Measurements from ENCODE around the gene RFC2.
A peak's percentile ranks its signal among the peaks of the same experiment; 100 is the strongest.
"Not testable (repeated sequence)": the region's sequence is repeated elsewhere in the genome, so short reads cannot be mapped to it uniquely, and the experiment has no call there.

Gene RFC2

GRCh38 chr7:74217455-74218342 lies 36.5 kb downstream of the RFC2 start:
- DNase-seq (ENCODE audit: low spot score) = peak; percentile 75

- DNase-seq (ENCODE audit: low spot score) = no peak
Measured at GRCh38 chr7:74216361-74216761, 37.8 kb downstream of the RFC2 start.

- DNase-seq (ENCODE audit: low spot score) = no peak
Measured at GRCh38 chr7:74215921-74216320, 38.3 kb downstream of the RFC2 start.

GRCh38 chr7:74214816-74215630 lies 39.2 kb downstream of the RFC2 start:
- DNase-seq (ENCODE audit: low spot score) = no peak

GRCh38 chr7:74212661-74213060 lies 41.5 kb downstream of the RFC2 start:
- no peak for DNase-seq (ENCODE audit: low spot score)

- DNase-seq (ENCODE audit: low spot score) = not testable (repeated sequence)
Measured at GRCh38 chr7:74208241-74208640, 46.0 kb downstream of the RFC2 start.

- no peak for DNase-seq (ENCODE audit: low spot score)
Measured at GRCh38 chr7:74207586-74207985, 46.6 kb downstream of the RFC2 start.

- DNase-seq (ENCODE audit: low spot score) = peak; percentile 75
Measured at GRCh38 chr7:74206589-74207120, 47.5 kb downstream of the RFC2 start.

GRCh38 chr7:74206052-74206451 lies 48.1 kb downstream of the RFC2 start:
- DNase-seq (ENCODE audit: low spot score) = not testable (repeated sequence)

- DNase-seq (ENCODE audit: low spot score) = no peak
Measured at GRCh38 chr7:74203956-74204618, 50.1 kb downstream of the RFC2 start.

- DNase-seq (ENCODE audit: low spot score) = peak; percentile 63
Measured at GRCh38 chr7:74202841-74203556, 51.2 kb downstream of the RFC2 start.

- DNase-seq (ENCODE audit: low spot score) = no peak
Measured at GRCh38 chr7:74199551-74200355, 54.4 kb downstream of the RFC2 start.

GRCh38 chr7:74197449-74198124 lies 56.6 kb downstream of the RFC2 start:
- DNase-seq (ENCODE audit: low spot score) = no peak

GRCh38 chr7:74195968-74196654 lies 58.1 kb downstream of the RFC2 start:
- not testable (repeated sequence) for DNase-seq (ENCODE audit: low spot score)

GRCh38 chr7:74195139-74195860 lies 58.9 kb downstream of the RFC2 start:
- not testable (repeated sequence) for DNase-seq (ENCODE audit: low spot score)

- no peak for DNase-seq (ENCODE audit: low spot score)
Measured at GRCh38 chr7:74194686-74195085, 59.5 kb downstream of the RFC2 start.

GRCh38 chr7:74193913-74194312 lies 60.3 kb downstream of the RFC2 start:
- no peak for DNase-seq (ENCODE audit: low spot score)

- no peak for DNase-seq (ENCODE audit: low spot score)
Measured at GRCh38 chr7:74193054-74193453, 61.1 kb downstream of the RFC2 start.

GRCh38 chr7:74191231-74191630 lies 63.0 kb downstream of the RFC2 start:
- no peak for DNase-seq (ENCODE audit: low spot score)
